ES-I3 (cell line): Measurements from ENCODE around the gene BRSK1.
A peak's percentile ranks its signal among the peaks of the same experiment; 100 is the strongest.

ENCODE experiments used
- H3K36me3 ChIP-seq: 2 replicates; pipeline ENCODE4 v1.6.1; 2013; ENCODE audit warnings: mild to moderate bottlenecking, low read length, control low read depth, moderate library complexity; ENCODE audit not compliant: insufficient read depth
- H3K4me1 ChIP-seq: 2 replicates; pipeline ENCODE4 v1.6.1; 2013; ENCODE audit warnings: mild to moderate bottlenecking, control low read depth, low read length; ENCODE audit not compliant: insufficient read depth
- H3K9ac ChIP-seq: 2 replicates; pipeline ENCODE4 v1.6.1; 2013; ENCODE audit warnings: low read depth, mild to moderate bottlenecking, low read length, moderate library complexity
- H3K9me3 ChIP-seq: 2 replicates; pipeline ENCODE4 v1.6.1; 2013; ENCODE audit warnings: mild to moderate bottlenecking, low read length, moderate library complexity; ENCODE audit not compliant: control insufficient read depth, insufficient read depth

The BRSK1 gene

DNA sequence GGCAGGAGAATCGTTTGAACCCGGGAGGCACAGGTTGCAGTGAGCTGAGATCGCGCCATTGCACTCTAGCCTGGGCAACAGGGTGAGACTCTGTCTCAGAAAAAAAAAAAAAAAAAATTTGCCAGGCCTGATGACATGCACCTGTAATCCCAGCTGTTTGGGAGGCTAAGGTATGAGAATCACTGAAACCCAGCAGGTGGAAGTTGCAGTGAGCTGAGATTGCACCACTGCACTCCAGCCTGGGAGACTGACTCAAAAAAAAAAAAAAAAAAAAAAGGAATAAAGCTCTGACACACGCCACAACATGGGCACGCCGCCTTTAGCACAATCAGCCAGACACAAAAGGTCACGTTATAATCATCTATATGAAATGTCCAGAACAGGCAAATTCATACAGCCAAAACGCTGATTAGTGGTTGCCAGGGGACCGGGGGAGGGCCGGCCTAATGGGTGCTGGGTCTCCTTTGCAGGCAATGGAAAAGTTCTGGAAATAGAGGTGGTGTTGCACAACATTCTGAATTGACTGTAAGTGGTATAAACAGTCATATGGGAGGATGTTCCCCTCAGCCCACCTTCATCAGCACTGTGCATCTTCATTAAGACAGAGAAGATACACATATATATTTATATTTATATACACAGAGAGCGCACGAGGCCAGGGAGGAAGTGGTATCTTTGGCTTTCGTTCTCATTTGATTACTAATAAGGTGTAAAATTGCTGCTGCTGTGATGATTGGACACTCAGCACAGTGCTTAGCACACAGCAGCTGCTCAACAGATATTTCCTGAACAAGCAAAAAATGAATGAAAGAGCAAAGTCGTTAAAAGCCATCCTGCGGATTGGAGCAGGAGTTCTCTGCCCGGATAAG, 7.7 kb upstream of the BRSK1 start:
- Histone ChIP-seq H3K4me1 (peaks cover 9% of the 10 kb centered on the region; the same call in 1 of the 2 replicates), H3K9ac (no peak overlapping the region), H3K36me3 (no peaks in the 10 kb centered on the region), H3K9me3 (no peaks in the 10 kb centered on the region)

DNA sequence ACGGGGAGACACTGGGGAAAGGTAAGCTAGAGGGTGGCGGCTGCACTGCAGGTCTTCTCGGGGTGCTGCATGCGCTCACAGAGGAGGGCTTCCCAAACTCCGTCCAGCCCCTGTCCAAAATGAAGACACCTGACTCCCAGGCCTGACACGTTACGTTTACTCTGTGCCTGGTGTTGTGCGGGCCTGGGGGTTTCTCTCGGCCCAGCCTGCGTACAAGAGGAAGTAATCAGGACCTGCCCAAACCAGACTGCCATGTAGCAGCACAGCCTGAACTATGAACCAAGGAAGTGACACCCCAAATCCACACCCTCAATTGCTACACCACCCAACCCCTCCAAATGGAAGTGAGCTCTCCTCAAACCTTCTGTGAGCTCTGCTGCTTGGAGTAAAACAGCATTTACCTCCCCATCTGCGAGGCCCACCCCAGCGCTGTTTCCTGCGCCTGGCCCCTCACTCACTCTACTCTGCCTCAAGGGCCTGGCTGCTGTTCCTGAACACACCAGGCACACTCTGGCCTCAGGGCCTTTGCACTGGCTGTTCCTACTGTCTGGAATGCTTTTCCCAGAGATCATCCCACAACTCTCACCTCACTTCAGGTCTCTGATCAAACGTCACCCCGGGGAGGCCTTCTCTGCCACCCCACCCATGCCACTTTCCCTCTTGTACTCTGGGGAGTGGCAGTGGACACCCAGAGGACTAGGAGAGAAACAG, 6.9 kb upstream of the BRSK1 start:
- H3K9ac ChIP-seq, result no peak overlapping the region
- H3K9me3 ChIP-seq, result no peaks in the 10 kb centered on the region
- no peaks in the 10 kb centered on the region for H3K36me3 ChIP-seq
- peaks cover 13% of the 10 kb centered on the region; the same call in 1 of the 2 replicates for H3K4me1 ChIP-seq

DNA sequence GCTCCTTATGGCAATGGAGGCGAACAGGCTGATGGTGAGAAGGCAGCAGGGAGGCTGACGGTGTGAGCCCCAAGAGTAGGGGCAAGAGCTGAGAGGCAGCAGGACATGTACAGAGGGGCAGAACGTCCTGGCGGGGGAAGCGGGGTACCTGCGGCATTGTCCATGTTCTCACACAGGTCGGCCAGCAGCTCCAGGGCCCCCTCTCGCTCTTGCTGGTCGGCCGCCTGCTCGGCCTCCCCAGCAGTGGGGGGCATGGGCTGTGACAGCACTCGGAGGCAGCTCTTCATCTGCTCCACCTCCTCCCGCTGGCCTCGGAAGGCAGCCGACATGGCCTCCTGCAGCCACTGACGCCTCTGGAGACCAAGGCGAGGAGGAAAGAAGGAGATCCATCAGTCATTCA, 6.3 kb upstream of the BRSK1 start:
- Histone ChIP-seq H3K9me3 (no peaks in the 10 kb centered on the region), H3K36me3 (no peaks in the 10 kb centered on the region), H3K9ac (no peak overlapping the region), H3K4me1 (peaks cover 13% of the 10 kb centered on the region; the same call in 1 of the 2 replicates)

GRCh38 chr19:55278391-55279135, 5.2 kb upstream of the BRSK1 start:
- Histone ChIP-seq H3K9ac (peak overlapping the region; percentile 74; the same call in 1 of the 2 replicates), H3K4me1 (peaks cover 13% of the 10 kb centered on the region; the same call in 1 of the 2 replicates), H3K36me3 (no peaks in the 10 kb centered on the region), H3K9me3 (no peaks in the 10 kb centered on the region)

DNA sequence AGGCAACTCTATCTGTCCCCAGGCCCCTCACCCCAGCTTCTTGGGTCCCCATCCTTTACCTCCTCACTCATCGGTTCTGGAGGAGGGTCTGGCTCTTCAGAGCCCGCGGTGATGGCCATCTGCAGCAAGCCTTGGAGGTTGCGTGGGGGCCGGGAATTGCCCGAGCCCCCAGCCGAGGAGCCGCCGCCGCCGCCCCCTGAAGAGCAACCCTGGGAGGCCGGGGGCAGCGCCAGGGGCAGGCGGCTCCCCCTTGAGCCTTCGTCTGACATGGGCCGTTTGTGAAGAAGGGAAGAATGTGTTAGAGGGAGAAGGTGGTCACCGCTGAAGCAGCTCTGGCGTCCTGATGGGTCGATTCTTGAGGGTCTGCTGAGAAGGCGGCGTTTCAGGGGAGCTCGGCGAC, 4.5 kb upstream of the BRSK1 start:
- Histone ChIP-seq H3K9me3 (no peaks in the 10 kb centered on the region), H3K4me1 (peaks cover 13% of the 10 kb centered on the region; the same call in 1 of the 2 replicates), H3K9ac (peak overlapping the region; percentile 74)

GRCh38 chr19:55279770-55280643, 3.8 kb upstream of the BRSK1 start, which contains the start of gene HSPBP1:
HSPBP1 (minus strand) TSS chr19:55280110; CDS start chr19:55279608, 502 bp downstream.
- H3K9ac ChIP-seq, result peak within 1 kb of the TSS; percentile 74
- H3K9me3 ChIP-seq, result no peaks in the 10 kb centered on the region
- peaks cover 13% of the 10 kb centered on the region; the same call in 1 of the 2 replicates for H3K4me1 ChIP-seq
- H3K36me3 ChIP-seq, result no peaks in the 10 kb centered on the region

More for the DNA sequence above, 4.5 kb upstream of the BRSK1 start:
- no peaks in the 10 kb centered on the region for H3K36me3 ChIP-seq

GRCh38 chr19:55284405-55285058, 735 bp downstream of the BRSK1 start:
- H3K9me3 ChIP-seq, result no peaks in the 10 kb centered on the region
- peaks cover 10% of the 10 kb centered on the region; the same call in 1 of the 2 replicates for H3K4me1 ChIP-seq
- H3K9ac ChIP-seq, result peak overlapping the region; percentile 41; the same call in 1 of the 2 replicates
- no peaks in the 10 kb centered on the region for H3K36me3 ChIP-seq

- Histone ChIP-seq H3K9me3 (no peaks in the 10 kb centered on the region), H3K36me3 (no peaks in the 10 kb centered on the region), H3K4me1 (peaks cover 10% of the 10 kb centered on the region; the same call in 1 of the 2 replicates), H3K9ac (peak overlapping the region; percentile 41; the same call in 1 of the 2 replicates)
Observed at GRCh38 chr19:55285229-55285890, 1.6 kb downstream of the BRSK1 start.

DNA sequence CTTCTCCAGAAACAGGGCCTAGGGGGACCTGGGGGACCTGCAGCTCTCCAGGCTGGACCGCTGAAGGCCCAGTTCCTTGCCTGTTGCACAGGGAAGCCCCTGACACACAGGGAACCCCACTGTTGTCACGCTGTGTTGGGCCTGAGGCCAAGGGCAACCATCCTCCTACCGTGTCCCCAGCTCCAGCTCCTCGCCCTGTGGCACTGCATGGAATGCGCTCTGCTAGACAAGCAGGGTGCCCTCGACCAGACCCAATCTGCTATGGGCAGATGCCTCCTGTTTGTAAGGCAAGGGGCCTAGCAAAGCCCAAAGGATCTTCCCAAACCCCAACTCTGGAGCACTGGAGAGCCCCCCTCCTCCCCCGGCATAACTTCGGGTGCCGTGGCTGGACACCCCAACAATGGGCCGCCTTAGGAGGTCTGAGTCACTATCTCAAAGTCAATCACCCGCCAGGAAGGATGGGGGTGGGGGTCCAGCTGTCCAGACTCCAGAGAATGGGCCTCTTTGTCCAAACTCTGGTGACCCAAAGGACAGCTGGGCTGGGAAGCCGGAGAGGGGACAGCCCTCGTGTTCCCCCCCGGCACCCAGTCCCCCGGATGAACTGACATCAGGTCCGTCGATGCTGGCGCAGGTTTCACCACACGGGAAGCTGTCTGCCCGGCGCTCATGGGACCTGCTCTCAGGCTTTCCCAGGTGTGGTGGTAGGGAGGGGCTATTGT, 3.7 kb downstream of the BRSK1 start:
- Histone ChIP-seq H3K36me3 (no peaks in the 10 kb centered on the region), H3K9ac (no peak overlapping the region), H3K4me1 (no peaks in the 10 kb centered on the region; the same call in 1 of the 2 replicates), H3K9me3 (no peaks in the 10 kb centered on the region)

- Histone ChIP-seq H3K9me3 (no peaks in the 10 kb centered on the region), H3K4me1 (no peaks in the 10 kb centered on the region; the same call in 1 of the 2 replicates), H3K9ac (no peak overlapping the region), H3K36me3 (no peaks in the 10 kb centered on the region)
Observed at GRCh38 chr19:55289117-55289796, 5.5 kb downstream of the BRSK1 start.

- no peaks in the 10 kb centered on the region for H3K9me3 ChIP-seq
- H3K4me1 ChIP-seq, result peaks cover 4% of the 10 kb centered on the region; the same call in 1 of the 2 replicates
- H3K9ac ChIP-seq, result no peak overlapping the region
- no peaks in the 10 kb centered on the region; the same call in 1 of the 2 replicates for H3K36me3 ChIP-seq
Observed at GRCh38 chr19:55297267-55297666, 13.5 kb downstream of the BRSK1 start.
